Measurements from ENCODE around the gene PACRG.
A peak's percentile ranks its signal among the peaks of the same experiment; 100 is the strongest.

PACRG gene

DNA sequence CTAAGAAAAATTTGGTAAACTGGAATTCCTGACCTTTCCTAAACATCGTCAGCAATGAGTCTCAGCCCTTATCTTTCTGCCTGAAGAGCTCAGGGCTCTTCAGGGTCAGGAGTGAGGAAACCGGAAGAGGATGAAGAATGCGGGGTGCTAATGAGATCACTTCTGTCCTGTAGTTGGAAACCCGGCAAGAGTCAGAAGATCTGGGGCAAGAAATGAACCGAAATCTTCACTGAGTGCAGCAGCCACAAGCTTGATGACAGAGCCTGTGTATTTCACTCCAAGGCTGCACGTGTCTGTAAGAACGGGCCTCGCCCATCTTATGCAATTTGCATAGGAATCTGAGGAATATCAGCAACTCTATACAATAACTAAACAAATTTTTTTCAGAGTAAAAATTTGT is 626.3 kb downstream of the PACRG start:
- DNase-seq (ENCODE audit: low spot score): no peak

DNA sequence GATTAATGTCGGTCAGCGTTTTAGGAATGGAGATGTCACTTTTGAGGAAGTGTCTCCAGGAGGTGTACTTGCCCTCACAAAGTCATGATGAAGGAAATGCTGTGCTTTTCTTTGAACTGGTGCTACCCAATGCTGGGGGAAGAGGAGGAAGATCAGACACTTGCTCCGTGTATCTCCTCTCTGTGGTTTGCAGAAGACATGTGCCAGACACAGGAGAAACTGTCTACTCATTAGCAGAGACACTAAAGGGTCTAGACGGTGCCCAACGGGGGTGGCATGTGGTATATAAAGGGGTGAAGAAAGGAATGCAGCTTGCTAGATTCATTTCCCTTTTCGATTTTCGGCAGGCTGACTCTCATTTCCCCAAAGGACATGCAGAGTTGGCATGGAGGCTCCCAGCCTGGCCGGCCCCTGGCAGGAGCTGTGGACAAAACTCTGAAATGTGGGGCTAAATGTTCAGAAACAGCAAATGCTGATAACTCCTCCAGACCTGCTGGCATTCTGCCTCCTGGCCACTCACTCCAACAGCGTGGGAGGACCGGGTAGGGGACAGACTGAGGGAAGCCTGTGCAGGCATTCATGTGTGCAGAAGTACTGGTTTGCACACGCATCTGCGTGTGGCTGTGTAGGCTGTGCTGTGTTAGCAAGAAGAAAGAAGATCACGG is 627.1 kb downstream of the PACRG start:
- peak; percentile 26 for DNase-seq (ENCODE audit: low spot score)

DNA sequence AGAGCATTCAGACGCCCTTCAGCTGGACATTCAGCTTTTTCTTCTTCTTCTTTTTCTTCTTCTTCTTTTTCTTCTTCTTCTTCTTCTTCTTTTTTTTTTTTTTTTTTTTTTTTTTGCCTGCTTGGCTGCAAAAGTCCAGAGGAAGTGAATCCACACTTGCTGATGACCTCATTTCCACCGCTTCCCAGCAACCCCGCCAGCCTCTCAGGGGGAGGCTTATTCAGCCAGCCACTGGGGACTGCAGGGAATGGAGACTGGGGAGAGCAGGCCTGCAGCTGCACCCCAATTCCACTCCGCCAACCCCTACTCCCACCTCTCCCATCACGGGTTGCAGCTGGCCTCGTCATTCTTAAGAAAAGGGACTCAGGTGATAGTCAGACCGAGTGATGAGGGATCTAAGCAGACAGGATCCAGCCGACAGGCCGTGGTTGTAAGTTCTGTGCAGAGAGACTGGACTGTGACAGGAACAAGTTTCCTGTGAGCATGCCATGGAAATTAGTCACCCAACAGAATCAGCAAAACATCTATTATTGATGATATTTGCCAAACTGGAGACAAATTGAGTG is 627.7 kb downstream of the PACRG start:
- peak; percentile 7 for DNase-seq (ENCODE audit: low spot score)

DNA sequence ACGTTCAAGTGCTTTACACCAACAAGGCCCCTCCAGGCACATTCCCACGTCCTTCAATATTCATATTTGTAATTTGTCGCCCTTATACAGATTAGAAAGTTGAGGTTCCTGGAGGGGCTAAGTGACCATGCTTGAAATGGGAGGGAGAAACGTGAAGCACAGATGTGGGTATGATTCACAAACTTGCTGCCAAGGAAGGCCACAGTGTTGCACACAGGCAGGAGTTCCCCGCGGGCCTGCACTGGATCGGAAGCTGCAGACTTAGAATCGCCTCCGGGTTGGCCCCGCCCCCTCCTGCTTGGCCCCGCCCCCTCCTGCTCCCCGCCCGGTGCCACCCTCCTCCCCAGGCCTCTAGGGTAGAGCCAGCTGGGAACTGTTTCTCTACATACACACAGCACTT is 628.5 kb downstream of the PACRG start:
- DNase-seq (ENCODE audit: low spot score): no peak

DNA sequence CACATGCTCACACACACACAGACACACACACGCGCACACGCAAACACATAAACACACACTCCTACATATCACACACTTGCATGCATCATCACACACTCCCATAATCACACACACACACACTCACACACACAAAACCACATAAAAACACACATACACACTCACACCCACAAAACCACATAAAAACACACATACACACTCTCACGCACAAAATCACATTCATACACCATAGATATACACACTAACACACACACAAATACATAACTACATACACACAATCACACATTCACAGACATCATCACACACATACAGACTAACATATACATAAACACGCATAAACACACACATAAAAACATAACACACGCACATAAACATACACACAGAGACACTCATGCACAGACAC is 629.0 kb downstream of the PACRG start:
- no peak for DNase-seq (ENCODE audit: low spot score)

DNA sequence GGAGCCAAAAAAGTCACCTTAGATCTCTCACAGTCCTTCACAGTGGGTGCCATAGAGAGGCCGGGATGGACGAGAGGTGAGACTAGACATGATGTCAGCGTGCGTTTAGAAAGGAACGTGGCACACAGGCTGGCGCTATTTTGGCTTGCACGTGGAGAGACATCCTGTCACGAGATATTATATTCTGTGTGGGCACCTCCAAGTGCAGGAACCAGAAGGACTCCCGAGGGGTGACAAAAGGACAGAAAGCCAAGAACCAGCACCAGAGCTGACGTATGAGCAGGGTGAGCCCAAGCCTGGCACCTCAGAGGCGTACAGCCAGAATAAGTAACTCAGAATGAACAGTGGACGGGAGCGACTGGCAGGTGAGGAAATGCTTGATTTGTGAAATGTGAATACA is 636.9 kb downstream of the PACRG start:
- DNase-seq (ENCODE audit: low spot score): no peak
